GM12878 (cell line): ENCODE results near the gene FANCB. TPM values are rescaled to one million over a fixed set of nuclear protein-coding genes. Genes with fewer than 3 reads are reported as not detected.
A peak's percentile ranks its signal among the peaks of the same experiment; 100 is the strongest.

ENCODE experiments used
- ATAC-seq: fragments of 200-7000 bp; cut with Tn5 transposase; 3 replicates; pipeline ENCODE4 v1.9.1; 2020; ENCODE audit warnings: mild to moderate bottlenecking, moderate library complexity
- BruUV-seq: library from RNA; stranded (reverse); fragments of 400-500 nt; replicated peaks from 2 replicates; lab custom pipeline; 2021; lab: Mats Ljungman, UMichigan
- CTCF ChIA-PET: fragments of 300-600 bp; sonication (Branson Sonifier 250); formaldehyde crosslinking; extraction: SDS; loops from one replicate; lab custom pipeline; 2021; ENCODE audit warnings: inconsistent platforms; lab: Yijun Ruan, JAX
- POLR2A ChIA-PET: fragments of 350-600 bp; formaldehyde crosslinking; extraction: SDS; loops from one replicate; lab custom pipeline; 2021; ENCODE audit warnings: inconsistent platforms; lab: Charles Lee
- RAD21 ChIA-PET: fragments of 300-600 bp; sonication (Branson Sonifier 250); formaldehyde crosslinking; loops from one replicate; lab custom pipeline; 2023; ENCODE audit warnings: antibody characterized with exemption; ENCODE audit not compliant: unreplicated experiment; lab: Charles Lee
- SMC1A ChIA-PET: fragments of 300-600 bp; sonication (Branson Sonifier 250); formaldehyde crosslinking; loops from one replicate; lab custom pipeline; 2023; ENCODE audit not compliant: unreplicated experiment, uncharacterized antibody; lab: Charles Lee
- DNase-seq: peaks from one replicate; pipeline ENCODE4 v3.0.0-alpha.2; 2011; ENCODE audit warnings: low read depth, low spot score
- FAIRE-seq: peaks from 3 replicates; lab custom pipeline; 2011; peaks lifted over from hg19 to GRCh38; lab: Jason Lieb, UNC
- H2AFZ ChIP-seq: 2 replicates; pipeline ENCODE4 v1.6.0; 2011; ENCODE audit warnings: low read depth, low read length, control low read depth; ENCODE audit not compliant: control insufficient read depth
- H3K27ac ChIP-seq: 2 replicates; pipeline ENCODE4 v1.5.1; 2011; ENCODE audit warnings: control low read depth; ENCODE audit not compliant: control insufficient read depth, insufficient read depth
- H3K27me3 ChIP-seq, 2 experiments: replicated peaks in 1 of 2; 2 replicates each; pipeline versions ENCODE4 v1.6.0 to v1.6.1; 2011; ENCODE audit warnings: low read length in 1 of 2; ENCODE audit not compliant: control insufficient read depth in 2 of 2, insufficient read depth in 2 of 2
- H3K36me3 ChIP-seq, 2 experiments: 2 replicates each; pipeline ENCODE4 v1.5.1; 2011; ENCODE audit warnings: low read length in 1 of 2; ENCODE audit not compliant: control insufficient read depth in 2 of 2, insufficient read depth in 2 of 2
- H3K4me1 ChIP-seq: 2 replicates; pipeline ENCODE4 v1.6.1; 2011; ENCODE audit warnings: mild to moderate bottlenecking, low read length, moderate library complexity, mixed read lengths; ENCODE audit not compliant: control insufficient read depth, insufficient read depth
- H3K4me2 ChIP-seq: 2 replicates; pipeline ENCODE4 v1.6.0; 2011; ENCODE audit warnings: control low read depth; ENCODE audit not compliant: control insufficient read depth, insufficient read depth
- H3K4me3 ChIP-seq: fragments of 200-600 bp; sonication (generic); 2 replicates; pipeline ENCODE4 v1.5.1; 2016
- H3K79me2 ChIP-seq: 2 replicates; pipeline ENCODE4 v1.6.0; 2011; ENCODE audit warnings: low read length; ENCODE audit not compliant: control insufficient read depth, insufficient read depth
- H3K9ac ChIP-seq: 2 replicates; pipeline ENCODE4 v1.8.0; 2011; ENCODE audit warnings: low read length, control low read depth, mixed read lengths; ENCODE audit not compliant: control insufficient read depth, insufficient read depth
- H3K9me3 ChIP-seq: replicated peaks from 3 replicates; pipeline ENCODE4 v1.5.1; 2011; ENCODE audit warnings: mild to moderate bottlenecking, low read length; ENCODE audit not compliant: control insufficient read depth, insufficient read depth
- H4K20me1 ChIP-seq: 2 replicates; pipeline ENCODE4 v1.6.0; 2011; ENCODE audit not compliant: control insufficient read depth, insufficient read depth
- BHLHE40 ChIP-seq, 2 experiments: fragments of 450-650 bp in 1 of 2; IDR thresholded peaks; 2 replicates each; pipeline ENCODE4 v1.6.1; 2011 to 2017; ENCODE audit warnings: low read depth in 2 of 2, borderline replicate concordance in 1 of 2, improper control_type of control experiment in 1 of 2, low read length in 1 of 2, mild to moderate bottlenecking in 1 of 2
- DPF2 ChIP-seq: fragments of 450-650 bp; IDR thresholded peaks from 2 replicates; pipeline ENCODE4 v1.6.1; 2017; ENCODE audit warnings: mild to moderate bottlenecking
- ETV6 ChIP-seq, 2 experiments: fragments of 450-650 bp in 1 of 2; IDR thresholded peaks in 1 of 2; conservative IDR thresholded peaks in 1 of 2; 2 replicates each; pipeline ENCODE4 v1.6.1; 2014; ENCODE audit warnings: antibody characterized with exemption in 1 of 2, borderline replicate concordance in 1 of 2, low read depth in 1 of 2, mild to moderate bottlenecking in 1 of 2, moderate library complexity in 1 of 2
- HDGF ChIP-seq: fragments of 450-650 bp; IDR thresholded peaks from 2 replicates; pipeline ENCODE4 v1.6.1; 2016; ENCODE audit warnings: antibody characterized with exemption
- MEF2A ChIP-seq: IDR thresholded peaks from 2 replicates; pipeline ENCODE4 v1.6.1; 2011; ENCODE audit warnings: low read depth, mild to moderate bottlenecking, low read length, moderate library complexity; ENCODE audit not compliant: insufficient read depth
- NBN ChIP-seq: fragments of 450-650 bp; IDR thresholded peaks from 2 replicates; pipeline ENCODE4 v1.6.1; 2016
- NR2F1 ChIP-seq: fragments of 450-650 bp; conservative IDR thresholded peaks from 2 replicates; pipeline ENCODE4 v1.6.1; 2017; ENCODE audit warnings: mild to moderate bottlenecking
- PBX3 ChIP-seq: IDR thresholded peaks from 2 replicates; pipeline ENCODE4 v1.6.1; 2011; ENCODE audit warnings: mild to moderate bottlenecking, low read depth, low read length, moderate library complexity; ENCODE audit not compliant: insufficient replicate concordance
- PML ChIP-seq: IDR thresholded peaks from 2 replicates; pipeline ENCODE4 v1.6.1; 2012; ENCODE audit warnings: low read length, inconsistent platforms
- REST ChIP-seq: IDR thresholded peaks from 2 replicates; pipeline ENCODE4 v1.6.1; 2012; ENCODE audit warnings: mild to moderate bottlenecking, low read depth, low read length
- USF2 ChIP-seq: IDR thresholded peaks from 2 replicates; pipeline ENCODE4 v1.6.1; 2011; ENCODE audit warnings: low read depth, low read length, improper control_type of control experiment, borderline replicate concordance
- WGBS: methylation state at CpG from one replicate; pipeline ENCODE4 v1.1.6; 2016; ENCODE audit warnings: low lambda C conversion rate; ENCODE audit not compliant: insufficient replicate concordance, insufficient coverage; ENCODE audit errors: missing lambda C conversion rate; 5-methylcytosine and 5-hydroxymethylcytosine counted together
- in situ Hi-C: fragments of 300-500 bp; cut with MboI; formaldehyde crosslinking; loops from 9 replicates; pipeline ENCODE4 v1.14.3; 2018; ENCODE audit warnings: mixed read lengths
- intact Hi-C: fragments of 100-400 bp; cut with micrococcal nuclease; formaldehyde crosslinking; loops from one replicate; pipeline ENCODE4 v1.14.2; 2022; ENCODE audit not compliant: unreplicated experiment
- polyA plus RNA-seq, 11 experiments: library from polyadenylated mRNA; depleted of rRNA in 4 of 11; unstranded in 6 of 11; stranded (reverse) in 5 of 11; fragments of >200 nt; fragmentation: Nextera tagmentation in 4 of 11; fragmentation: Illumina TruSeq in 1 of 11; extraction: Ambion mirVana in 4 of 11; extraction: Trizol in 1 of 11; gene quantifications; 1 replicate in 1 of 11; 2 replicates in 10 of 11; pipeline versions ENCODE4 v1.2.1 to v1.2.3, GENCODE V29; 2011 to 2016; ENCODE audit warnings: inconsistent platforms in 2 of 11, missing spikeins in 2 of 11, low read depth in 1 of 11
- total RNA-seq, 4 experiments: library from RNA; depleted of rRNA in 3 of 4; stranded (reverse); fragments of >200 nt in 3 of 4; fragmentation: Illumina TruSeq in 1 of 4; extraction: Trizol in 1 of 4; gene quantifications; 2 replicates each; pipeline versions ENCODE4 v1.2.1 to v1.2.3, GENCODE V29; 2013 to 2021

FANCB gene
- total and polyA plus RNA-seq, 10 of the 15 experiments (the other 5 are each of a cell fraction or from before 2014, with no cell fraction given): 3.0 to 14.6 (median 8.4) TPM

GRCh38 chrX:14871767-14872166 lies 1.1 kb downstream of the FANCB start:
- no TSS peak for BruUV-seq
- H3K9me3 ChIP-seq: peaks cover 4% of the 10 kb centered on the region; the same call in 2 of the 3 replicates
- H4K20me1 ChIP-seq: no peaks in the 10 kb centered on the region
- peaks cover 20% of the 10 kb centered on the region for H3K79me2 ChIP-seq
- H3K4me1 ChIP-seq: no peaks in the 10 kb centered on the region
- no peaks in the 10 kb centered on the region for H3K36me3 ChIP-seq
- intact Hi-C loops (loop anchor here (5.0 to 10.0 kb wide), 2 partner anchors 273 to 1139 kb away; partner anchors contain the start of genes OFD1 and TRAPPC2), in situ Hi-C loops (no loop called here)
- no peak overlapping the region for H3K27ac ChIP-seq
- ATAC-seq (no peak), FAIRE-seq (no peak), DNase-seq (no peak)
- H2AFZ ChIP-seq: no peak overlapping the region
- TF ChIP-seq MEF2A: no peak
- TF ChIP-seq BHLHE40 (IDR thresholded peaks at IDR 0.05; ENCODE audit: borderline replicate concordance in 1 of 2, low read depth in 2 of 2, low read length in 1 of 2): no peak
- POLR2A ChIA-PET: no interaction called here
- CTCF ChIA-PET: no interaction called here
- 0 out of 2 replicates have a peak overlapping the region, but pooled peaks have one; percentile 38 for H3K4me2 ChIP-seq
- 0% methylated on average over 1 of the region's 1 CpG for WGBS
- H3K4me3 ChIP-seq: peak overlapping the region; percentile 49; the same call in 1 of the 2 replicates
- H3K27me3 ChIP-seq: no peaks in the 10 kb centered on the region
- RAD21 ChIA-PET: no interaction called here
- SMC1A ChIA-PET: no interaction called here
- no peak overlapping the region for H3K9ac ChIP-seq

- in situ Hi-C loops: no loop called here
- no peak overlapping the region for H2AFZ ChIP-seq
- BruUV-seq: no TSS peak
- FAIRE-seq: no peak
- WGBS: 37% methylated on average over 1 of the region's 1 CpG
- peaks cover 4% of the 10 kb centered on the region; the same call in 2 of the 3 replicates for H3K9me3 ChIP-seq
- no peak overlapping the region for H3K9ac ChIP-seq
- no peak for DNase-seq
- H3K27ac ChIP-seq: no peak overlapping the region
- POLR2A ChIA-PET: no interaction called here
- SMC1A ChIA-PET: interaction anchor here (0.6 kb wide), 1 partner anchor 544 kb away, joined by 3 read pairs; no protein-coding TSS in a partner anchor
- H3K36me3 ChIP-seq: no peaks in the 10 kb centered on the region
- RAD21 ChIA-PET: no interaction called here
- H3K4me1 ChIP-seq: no peaks in the 10 kb centered on the region
- TF ChIP-seq PBX3 (no peak), NBN (no peak), USF2 (no peak), REST (no peak), HDGF (no peak), PML (no peak), NR2F1 (no peak), ETV6 (conservative IDR thresholded peaks at IDR 0.05 in 1 of 2, IDR thresholded peaks at IDR 0.05 in 1 of 2; ENCODE audit: borderline replicate concordance in 1 of 2, low read depth in 1 of 2) (no peak), DPF2 (no peak)
- peaks cover 4% of the 10 kb centered on the region for H3K79me2 ChIP-seq
- intact Hi-C loops: no loop called here
- no peaks in the 10 kb centered on the region for H3K27me3 ChIP-seq
- H3K4me3 ChIP-seq: no peak overlapping the region
- H3K4me2 ChIP-seq: no peak overlapping the region
- CTCF ChIA-PET: no interaction called here
- H4K20me1 ChIP-seq: no peaks in the 10 kb centered on the region
- no peak for ATAC-seq
These were observed 7.7 kb downstream of the FANCB start for GRCh38 chrX:14865201-14865600.
